22Rv1 (cell line): ENCODE measurements around the gene NOS1AP.

Experiments used
- H3K27ac ChIP-seq: fragments of 450-650 bp; 2 replicates; pipeline ENCODE4 v1.5.1; 2017
- CTCF ChIP-seq: fragments of 450-650 bp; IDR thresholded peaks from 2 replicates; pipeline ENCODE4 v1.5.1; 2017; ENCODE audit warnings: mild to moderate bottlenecking
- ZFX ChIP-seq: fragments of 450-650 bp; IDR thresholded peaks from 2 replicates; pipeline ENCODE4 v1.6.1; 2017; ENCODE audit warnings: antibody characterized with exemption, borderline replicate concordance

NOS1AP gene

GRCh38 chr1:162279136-162279498 is 209.6 kb downstream of the NOS1AP start:
- TF ChIP-seq CTCF (no peak), ZFX (no peak)
- no peak overlapping the region for H3K27ac ChIP-seq

- H3K27ac ChIP-seq: no peak overlapping the region
- TF ChIP-seq CTCF (no peak), ZFX (no peak)
Observed at GRCh38 chr1:162281426-162281825, 211.9 kb downstream of the NOS1AP start.

- no peak overlapping the region for H3K27ac ChIP-seq
- TF ChIP-seq ZFX: no peak
- TF ChIP-seq CTCF: no peak
Observed at GRCh38 chr1:162283657-162284056, 214.2 kb downstream of the NOS1AP start.

- no peak overlapping the region for H3K27ac ChIP-seq
- TF ChIP-seq ZFX (no peak), CTCF (no peak)
Observed at GRCh38 chr1:162284206-162284955, 214.9 kb downstream of the NOS1AP start.

GRCh38 chr1:162285149-162285561 is 215.7 kb downstream of the NOS1AP start:
- H3K27ac ChIP-seq: no peak overlapping the region
- no peak for TF ChIP-seq ZFX
- no peak for TF ChIP-seq CTCF

- no peak overlapping the region for H3K27ac ChIP-seq
- TF ChIP-seq ZFX: no peak
- TF ChIP-seq CTCF: no peak
Observed at GRCh38 chr1:162291000-162291399, 221.5 kb downstream of the NOS1AP start.

- TF ChIP-seq ZFX: no peak
- TF ChIP-seq CTCF: no peak
- H3K27ac ChIP-seq: no peak overlapping the region
Observed at GRCh38 chr1:162292422-162292849, 222.9 kb downstream of the NOS1AP start.
